GM12873 (cell line): ENCODE results near the gene ATP6V1E1.

Experiments used
- CTCF ChIP-seq: IDR thresholded peaks from 2 replicates; pipeline ENCODE4 v1.5.1; 2012; ENCODE audit warnings: low read depth, mild to moderate bottlenecking, moderate library complexity, low read length, control low read depth; ENCODE audit not compliant: insufficient read depth; ENCODE audit errors: missing control alignments

The ATP6V1E1 gene

DNA sequence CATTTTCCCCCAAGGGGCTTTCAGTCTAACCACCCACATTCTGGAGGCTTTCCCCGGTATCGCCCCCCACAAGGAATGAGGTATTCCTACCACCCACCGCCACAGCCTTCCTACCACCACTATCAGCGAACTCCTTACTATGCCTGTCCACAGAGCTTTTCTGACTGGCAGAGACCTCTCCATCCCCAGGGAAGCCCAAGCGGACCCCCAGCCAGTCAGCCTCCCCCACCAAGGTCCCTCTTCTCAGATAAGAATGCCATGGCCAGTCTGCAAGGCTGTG is 79.9 kb downstream of the ATP6V1E1 start:
- TF ChIP-seq CTCF, result no peak

- TF ChIP-seq CTCF, result no peak
Measured at GRCh38 chr22:17548010-17548755, 80.4 kb downstream of the ATP6V1E1 start.

- TF ChIP-seq CTCF, result no peak
Measured at GRCh38 chr22:17542452-17542851, 86.1 kb downstream of the ATP6V1E1 start.
